Psoas muscle (tissue), 8 donors: Measurements from ENCODE around the gene ITGA11. TPM values are rescaled to one million over a fixed set of nuclear protein-coding genes. Genes with fewer than 3 reads are reported as not detected.

Source experiments
- ATAC-seq, 4 donors: fragments of 200-7000 bp; cut with Tn5 transposase; one replicate each; pipeline ENCODE4 v1.9.1; 2020; ENCODE audit warnings: moderate library complexity in 3 of 4, mild to moderate bottlenecking in 2 of 4
- DNase-seq, 2 donors: peaks; one replicate each; pipeline ENCODE4 v3.0.0-alpha.2; 2020
- H3K27ac ChIP-seq: fragments of 200-600 bp; one replicate; pipeline ENCODE4 v1.8.0; 2022
- H3K27me3 ChIP-seq, 3 donors: fragments of 200-600 bp in 1 of 3; one replicate each; pipeline versions ENCODE4 v1.6.1 to v1.8.0; 2013 to 2022; ENCODE audit warnings: low read length in 2 of 3, mild to moderate bottlenecking in 2 of 3, moderate library complexity in 1 of 3; ENCODE audit not compliant: insufficient read depth in 3 of 3
- H3K36me3 ChIP-seq, 2 donors: fragments of 200-600 bp in 1 of 2; one replicate each; pipeline versions ENCODE4 v1.6.1 to v1.8.0; 2013 to 2022; ENCODE audit warnings: low read depth in 1 of 2, mild to moderate bottlenecking in 1 of 2, moderate library complexity in 1 of 2; ENCODE audit not compliant: insufficient read depth in 1 of 2
- H3K4me1 ChIP-seq: fragments of 200-600 bp; one replicate; pipeline ENCODE4 v1.8.0; 2022
- H3K4me3 ChIP-seq: fragments of 200-600 bp; one replicate; pipeline ENCODE4 v1.8.0; 2022; ENCODE audit warnings: mild to moderate bottlenecking
- H3K9me3 ChIP-seq: fragments of 200-600 bp; one replicate; pipeline ENCODE4 v1.8.0; 2022
- WGBS, 3 donors: extraction: QIAGEN DNeasy Blood & Tissue Kit; methylation state at CpG; one replicate each; pipeline versions ENCODE4 v1.1.6 to v1.1.7; 2013; 5-methylcytosine and 5-hydroxymethylcytosine counted together
- intact Hi-C, 2 donors: fragments of 100-400 bp; cut with DNase I; formaldehyde crosslinking; loops; one replicate each; pipeline versions ENCODE4 v1.11.0 to v1.14.2; 2022
- polyA plus RNA-seq, 3 donors: library from polyadenylated mRNA; stranded (reverse); fragments of 200-250 nt; gene quantifications; one replicate each; pipeline ENCODE4 v1.2.3, GENCODE V29; 2013
- total RNA-seq, 4 donors: library from RNA; stranded (reverse); fragmentation: NEBNext Ultra II Directional in 2 of 4; extraction: Animal tissue kit (Norgen Biotek cat#: 25700) in 2 of 4; gene quantifications; one replicate each; pipeline versions ENCODE4 v1.2.1 to v1.2.4, GENCODE V29; 2021 to 2023
- TF ChIP-seq, protein P1 (sequence below): fragments of 200-600 bp; IDR thresholded peaks from one replicate; pipeline ENCODE4 v1.8.0; 2022; ENCODE audit warnings: antibody characterized with exemption
- donor health status: healthy with polysubstance abuse.
- donor health status: DM: no; HTN: no; CAD: no; lungs with moderate emphysema.
- donor health status: Bipolar disorder and iron deficiency.
- donor health status: healthy.
- donor health status: DM: yes; HTN: yes; CAD: no.
- donor health status: DM: no; HTN: no; CAD: no.
- donor health status: DM: no; HTN: no; CAD: no.
- donor health status: DM: yes; HTN: yes; CAD: no.

Gene ITGA11
- total and polyA plus RNA-seq, 7 donors = 0.10 to 7.9 (median 0.97) TPM

DNA sequence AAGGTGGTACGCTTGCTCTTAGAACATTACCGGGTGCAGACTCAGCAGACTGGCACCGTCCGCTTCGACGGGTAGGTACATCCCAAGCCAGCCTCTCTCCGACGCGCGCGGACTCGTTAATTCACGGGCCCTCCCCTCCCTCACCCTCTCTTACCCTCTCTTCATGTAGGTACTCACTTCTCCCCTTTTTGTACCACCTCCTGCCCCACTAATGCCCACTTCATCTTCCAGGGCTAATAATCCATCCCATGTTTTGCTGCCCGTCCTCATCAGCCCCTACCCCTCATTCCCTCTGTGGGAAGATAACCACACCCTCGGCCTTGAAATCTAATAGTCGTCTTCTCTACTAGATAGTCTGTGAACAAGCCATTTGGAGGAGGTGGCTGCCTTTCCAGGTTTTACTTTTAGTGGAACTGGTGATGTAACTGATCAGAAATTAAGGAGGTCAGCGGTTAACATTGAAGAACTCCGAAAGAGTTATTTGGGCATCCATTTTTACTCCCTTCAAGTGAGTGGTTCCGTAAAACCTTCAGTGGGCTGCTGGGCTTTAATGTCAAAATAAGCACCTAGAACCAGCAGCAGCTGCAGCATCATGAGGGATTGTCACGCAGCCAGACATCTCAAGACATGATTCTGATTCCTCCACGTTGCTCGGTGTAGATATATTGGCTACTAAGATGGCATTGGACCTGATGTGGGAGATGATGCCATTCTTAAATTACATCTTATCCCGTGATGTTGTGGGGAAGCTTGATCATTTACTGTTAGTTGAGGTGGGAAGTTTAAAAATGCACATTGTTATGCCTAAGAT lies 153.2 kb downstream of the ITGA11 start:
- no peaks in the 10 kb centered on the region for H3K9me3 ChIP-seq
- H3K4me3 ChIP-seq = peak overlapping the region; percentile 85
- H3K27ac ChIP-seq = peak overlapping the region; percentile 97
- H3K4me1 ChIP-seq = peaks cover 62% of the 10 kb centered on the region
- intact Hi-C loops = loop anchor here in 1 of 2 donors (10.0 kb wide), 1 partner anchor 1204 kb away; no protein-coding TSS in a partner anchor
- no peaks in the 10 kb centered on the region for H3K27me3 ChIP-seq
- DNase-seq (no peak), ATAC-seq (peak in 3 of 4 donors; percentile 2 to 7 (median 6))
- WGBS, 3 donors = 0 to 1% (median 1%) methylated on average over 23 of the region's 23 CpGs
- H3K36me3 ChIP-seq = peaks cover 5 to 12% of the 10 kb centered on the region in 2 donors
- TF ChIP-seq, protein P1, sequence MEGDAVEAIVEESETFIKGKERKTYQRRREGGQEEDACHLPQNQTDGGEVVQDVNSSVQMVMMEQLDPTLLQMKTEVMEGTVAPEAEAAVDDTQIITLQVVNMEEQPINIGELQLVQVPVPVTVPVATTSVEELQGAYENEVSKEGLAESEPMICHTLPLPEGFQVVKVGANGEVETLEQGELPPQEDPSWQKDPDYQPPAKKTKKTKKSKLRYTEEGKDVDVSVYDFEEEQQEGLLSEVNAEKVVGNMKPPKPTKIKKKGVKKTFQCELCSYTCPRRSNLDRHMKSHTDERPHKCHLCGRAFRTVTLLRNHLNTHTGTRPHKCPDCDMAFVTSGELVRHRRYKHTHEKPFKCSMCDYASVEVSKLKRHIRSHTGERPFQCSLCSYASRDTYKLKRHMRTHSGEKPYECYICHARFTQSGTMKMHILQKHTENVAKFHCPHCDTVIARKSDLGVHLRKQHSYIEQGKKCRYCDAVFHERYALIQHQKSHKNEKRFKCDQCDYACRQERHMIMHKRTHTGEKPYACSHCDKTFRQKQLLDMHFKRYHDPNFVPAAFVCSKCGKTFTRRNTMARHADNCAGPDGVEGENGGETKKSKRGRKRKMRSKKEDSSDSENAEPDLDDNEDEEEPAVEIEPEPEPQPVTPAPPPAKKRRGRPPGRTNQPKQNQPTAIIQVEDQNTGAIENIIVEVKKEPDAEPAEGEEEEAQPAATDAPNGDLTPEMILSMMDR = no peak

DNA sequence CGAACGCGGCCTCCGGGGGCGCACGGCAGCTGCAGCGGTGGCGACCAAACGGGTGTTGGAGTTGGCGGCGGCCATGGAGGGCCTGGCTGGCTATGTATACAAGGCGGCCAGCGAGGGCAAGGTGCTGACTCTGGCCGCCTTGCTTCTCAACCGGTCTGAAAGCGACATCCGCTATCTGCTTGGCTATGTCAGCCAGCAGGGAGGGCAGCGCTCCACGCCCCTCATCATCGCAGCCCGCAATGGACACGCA lies 153.7 kb downstream of the ITGA11 start:
- DNase-seq (no peak), ATAC-seq (peak in 1 of 4 donors; percentile 62)
- Histone ChIP-seq H3K36me3 (peaks cover 5 to 9% of the 10 kb centered on the region in 2 donors), H3K27ac (peak overlapping the region; percentile 97), H3K4me1 (peaks cover 62% of the 10 kb centered on the region), H3K27me3 (no peaks in the 10 kb centered on the region), H3K9me3 (no peaks in the 10 kb centered on the region), H3K4me3 (peak overlapping the region; percentile 85)
- TF ChIP-seq, protein P1 = no peak
- intact Hi-C loops = loop anchor here in 1 of 2 donors (10.0 kb wide), 1 partner anchor 1203 kb away; no protein-coding TSS in a partner anchor
- WGBS, 3 donors = 0 to 1% (median 0%) methylated on average over 19 to 22 of the region's 22 CpGs

DNA sequence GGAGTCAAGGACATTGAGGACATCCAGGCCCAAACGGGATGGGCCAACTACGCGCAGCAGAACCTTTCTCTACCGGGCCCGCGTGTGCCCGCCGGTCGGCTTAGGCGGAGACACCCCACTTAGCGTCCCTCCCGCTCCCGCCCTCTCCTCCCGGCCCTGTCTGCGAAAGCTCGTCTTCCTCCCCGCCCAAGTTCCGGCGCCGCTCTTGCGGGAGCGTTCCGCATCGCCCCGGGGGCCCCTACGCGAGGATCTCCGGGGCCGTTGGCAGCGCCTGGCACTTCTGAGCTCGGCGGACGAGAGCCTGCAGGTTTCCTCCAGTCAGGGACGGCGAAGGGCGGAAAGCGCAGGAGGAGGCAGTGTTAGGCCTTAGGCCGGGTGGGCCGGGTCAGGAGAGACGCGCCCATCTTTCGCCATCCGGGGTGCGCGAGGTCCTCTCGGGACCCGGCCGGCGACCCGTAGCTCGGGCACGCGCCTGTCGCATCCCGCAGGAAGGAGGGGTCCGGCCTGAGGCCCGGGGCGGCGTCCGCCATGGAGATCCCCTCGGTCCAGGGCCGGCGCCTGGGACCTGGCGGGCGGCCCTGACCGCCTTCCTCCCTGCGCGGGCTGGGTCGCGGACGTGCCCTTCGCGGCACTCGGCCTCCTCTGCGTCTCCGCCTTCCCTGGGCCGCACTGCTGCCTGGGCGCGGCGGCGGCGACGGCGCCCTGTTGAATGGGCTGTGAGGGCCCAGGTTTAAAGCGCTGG lies 154.2 kb downstream of the ITGA11 start, which contains the start of gene FEM1B:
FEM1B (plus strand) TSS at position 143 of the 742 bp plus-strand sequence. CDS start 673 bp downstream, outside the sequence.
- peak; percentile 93 to 96 for DNase-seq
- intact Hi-C loops = loop anchor here in 1 of 2 donors (2.0 to 10.0 kb wide), 2 partner anchors 543 to 1203 kb away; partner anchors contain the start of gene ANP32A
- TF ChIP-seq, protein P1 = peak; percentile 27
- Histone ChIP-seq H3K4me1 (peaks cover 61% of the 10 kb centered on the region), H3K4me3 (peak within 1 kb of the TSS; percentile 85), H3K9me3 (no peaks in the 10 kb centered on the region), H3K36me3 (peaks cover 5 to 9% of the 10 kb centered on the region in 2 donors), H3K27ac (peak within 1 kb of the TSS; percentile 97), H3K27me3 (no peaks in the 10 kb centered on the region)
- WGBS, 3 donors = 0 to 1% (median 0%) methylated on average over 52 to 85 of the region's 85 CpGs
- peak; percentile 77 to 91 (median 88) for ATAC-seq

DNA sequence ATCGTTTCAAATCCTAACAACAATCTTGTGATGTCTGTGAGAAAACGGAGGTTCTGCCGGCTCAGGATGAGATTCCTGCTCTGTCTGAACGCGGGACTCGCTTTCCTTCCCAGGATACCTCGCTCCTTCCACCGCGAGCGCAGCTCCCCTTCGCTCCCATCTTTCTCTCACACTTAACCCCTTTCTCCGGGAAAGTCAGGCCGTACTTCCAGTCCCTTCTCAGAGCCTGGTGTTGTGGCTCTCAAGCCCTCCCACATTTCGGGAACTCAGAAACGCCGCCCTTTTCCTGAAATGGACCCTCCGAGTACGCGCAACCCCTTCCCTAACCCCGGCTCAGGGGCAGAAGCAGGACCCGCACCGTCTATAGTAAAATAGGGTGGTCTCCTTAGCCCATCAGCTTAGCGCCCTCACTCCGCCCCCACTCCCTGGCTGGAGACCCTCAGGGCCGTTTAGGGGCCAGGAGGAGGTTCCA lies 154.8 kb downstream of the ITGA11 start:
- WGBS, 3 donors = 0% methylated on average over 25 of the region's 25 CpGs
- peak overlapping the region; percentile 97 for H3K27ac ChIP-seq
- peak overlapping the region; percentile 85 for H3K4me3 ChIP-seq
- peaks cover 5 to 9% of the 10 kb centered on the region in 2 donors for H3K36me3 ChIP-seq
- TF ChIP-seq, protein P1 = no peak
- DNase-seq (no peak), ATAC-seq (peak; percentile 0 to 42 (median 4))
- intact Hi-C loops = loop anchor here in 1 of 2 donors (2.0 to 10.0 kb wide), 2 partner anchors 544 to 1202 kb away; partner anchors contain the start of gene ANP32A
- H3K9me3 ChIP-seq = no peaks in the 10 kb centered on the region
- H3K4me1 ChIP-seq = peaks cover 60% of the 10 kb centered on the region
- no peaks in the 10 kb centered on the region for H3K27me3 ChIP-seq
